Right kidney (tissue), 1 donor: ENCODE results near the gene ATG101.
"Not testable (repeated sequence)": the region's sequence is repeated elsewhere in the genome, so short reads cannot be mapped to it uniquely, and the experiment has no call there.

ENCODE experiments used
- DNase-seq: peaks from one replicate; pipeline ENCODE4 v3.0.0-alpha.2; 2016

Gene ATG101

DNA sequence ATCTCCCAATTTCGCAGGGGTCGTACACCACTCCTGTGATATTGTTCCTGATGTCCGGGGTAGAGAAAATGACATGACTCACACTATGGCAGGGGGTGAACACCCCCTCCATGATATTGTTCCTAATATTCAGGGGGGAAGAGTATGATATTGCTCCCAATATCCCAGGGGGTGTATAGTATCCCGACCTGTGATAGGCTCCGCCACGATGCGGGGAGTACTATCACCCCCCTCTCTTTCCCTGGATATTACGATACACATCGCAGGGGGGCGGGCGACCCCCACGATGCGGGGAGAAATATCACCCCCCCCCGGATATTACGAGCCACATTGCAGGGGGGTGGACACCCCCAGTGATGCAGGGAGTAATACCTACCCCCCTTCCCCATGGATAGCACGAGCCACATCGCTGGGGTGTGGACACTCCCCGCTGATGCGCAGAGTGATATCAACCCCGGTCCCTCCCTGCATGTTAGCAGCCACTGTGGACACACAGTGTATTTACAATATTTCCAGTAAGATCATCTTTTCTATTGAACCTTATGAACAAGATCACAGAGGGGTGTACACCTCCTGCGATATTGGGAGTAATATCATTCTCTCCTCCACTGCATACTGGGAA lies 27.4 kb downstream of the ATG101 start:
- no peak for DNase-seq

DNA sequence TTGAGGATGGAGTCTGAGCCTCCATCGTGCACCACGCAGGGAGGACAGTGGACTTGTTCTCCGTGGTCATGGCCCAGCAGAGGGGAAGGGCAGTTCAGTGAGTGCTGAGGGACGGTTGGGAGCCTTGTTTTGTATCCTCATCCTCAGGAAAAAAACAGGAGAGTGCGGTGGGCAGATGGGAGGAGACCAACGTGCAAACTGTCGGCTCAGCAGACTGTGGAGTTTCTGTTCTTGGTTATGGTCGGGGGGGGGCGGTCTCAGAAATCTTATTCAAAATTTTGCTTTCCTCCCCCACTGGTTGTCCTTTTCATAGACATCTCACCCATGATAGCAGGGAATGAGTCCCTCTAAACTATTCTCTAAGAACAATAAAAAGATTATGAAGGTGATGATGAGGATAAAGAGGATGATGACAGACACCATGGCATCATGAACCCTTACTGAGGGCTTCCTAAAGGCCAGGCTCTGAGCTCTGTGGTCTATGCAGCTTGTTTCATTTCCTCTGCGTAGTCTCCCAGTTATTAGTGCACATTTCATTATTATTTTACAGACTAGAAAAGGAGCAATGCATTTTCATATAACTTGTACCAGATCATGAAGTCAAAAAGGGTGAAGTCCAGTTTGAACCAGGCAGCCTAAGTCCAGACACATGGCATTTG lies 34.8 kb downstream of the ATG101 start:
- DNase-seq: not testable (repeated sequence)

GRCh38 chr12:52116222-52117125 lies 46.7 kb downstream of the ATG101 start:
- DNase-seq: not testable (repeated sequence)

DNA sequence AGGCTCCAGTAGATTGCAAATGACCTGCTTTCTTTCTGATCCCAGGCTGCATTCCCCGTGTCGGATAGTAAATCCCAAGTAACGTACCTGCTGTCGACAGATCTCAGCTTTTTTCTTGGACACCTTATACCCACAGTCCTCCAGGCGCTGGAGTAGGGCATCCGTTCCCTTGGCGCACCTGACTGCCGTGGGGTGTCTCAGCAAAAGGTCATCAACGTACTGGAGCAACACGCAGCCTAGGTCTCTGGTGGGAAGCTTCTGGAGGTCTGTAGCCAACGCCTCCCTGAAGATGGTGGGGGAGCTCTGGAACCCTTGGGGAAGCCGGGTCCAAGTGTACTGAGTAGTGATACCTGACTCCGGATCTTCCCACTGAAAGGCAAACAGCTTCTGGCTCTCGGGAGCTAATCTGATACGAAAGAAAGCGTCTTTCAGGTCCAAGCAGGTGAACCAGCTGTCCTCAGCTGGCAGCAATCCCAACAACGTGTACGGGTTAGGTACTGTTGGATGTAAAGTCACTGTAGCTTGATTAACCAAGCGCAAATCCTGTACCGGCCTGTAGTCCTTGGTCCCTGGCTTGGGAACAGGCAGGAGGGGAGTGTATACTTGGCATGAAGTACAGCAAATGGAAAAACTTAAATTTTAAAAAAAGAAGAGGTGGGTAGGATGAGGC lies 48.2 kb downstream of the ATG101 start:
- not testable (repeated sequence) for DNase-seq

- DNase-seq: no peak
Observed at GRCh38 chr12:52119398-52120254, 49.8 kb downstream of the ATG101 start.

- no peak for DNase-seq
Observed at GRCh38 chr12:52120951-52121823, 51.4 kb downstream of the ATG101 start.

- no peak for DNase-seq
Observed at GRCh38 chr12:52121824-52122539, 52.2 kb downstream of the ATG101 start.

DNA sequence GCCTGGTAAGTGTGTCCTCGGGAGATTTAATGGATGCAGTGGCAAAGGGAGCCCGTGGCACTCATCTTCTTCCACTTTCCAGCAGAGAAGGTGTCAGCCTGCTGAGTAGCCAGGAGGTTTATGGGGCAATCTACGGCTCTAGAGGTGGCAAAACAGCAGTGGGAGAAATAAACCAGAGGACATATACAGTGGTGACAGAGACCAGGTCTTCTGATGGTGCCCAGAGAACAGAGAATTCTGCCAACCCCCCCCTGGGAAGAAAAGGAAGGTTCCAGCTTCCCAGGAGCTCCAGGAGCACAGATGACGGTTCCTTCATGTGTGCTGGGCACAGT lies 52.7 kb downstream of the ATG101 start:
- DNase-seq: no peak

DNA sequence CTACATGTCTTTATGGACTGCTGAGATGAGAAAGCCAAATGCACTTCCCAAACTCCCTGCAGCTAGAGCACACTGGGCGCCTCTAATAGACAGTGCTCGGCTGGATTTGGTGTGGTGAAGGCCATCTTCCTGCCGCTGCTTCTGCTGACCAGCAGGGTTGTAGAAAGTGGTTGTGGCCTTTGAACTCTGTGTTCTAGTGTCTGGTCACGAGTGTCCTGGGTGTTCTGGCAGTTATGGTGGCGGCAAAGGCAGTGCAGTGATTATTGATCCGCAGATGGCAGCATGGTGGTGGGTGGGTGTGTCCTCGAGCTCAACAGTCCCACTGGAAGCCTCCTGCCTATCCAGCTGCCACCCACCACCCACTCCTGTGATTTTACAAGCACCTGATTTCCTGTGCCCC lies 53.1 kb downstream of the ATG101 start:
- DNase-seq: no peak

DNA sequence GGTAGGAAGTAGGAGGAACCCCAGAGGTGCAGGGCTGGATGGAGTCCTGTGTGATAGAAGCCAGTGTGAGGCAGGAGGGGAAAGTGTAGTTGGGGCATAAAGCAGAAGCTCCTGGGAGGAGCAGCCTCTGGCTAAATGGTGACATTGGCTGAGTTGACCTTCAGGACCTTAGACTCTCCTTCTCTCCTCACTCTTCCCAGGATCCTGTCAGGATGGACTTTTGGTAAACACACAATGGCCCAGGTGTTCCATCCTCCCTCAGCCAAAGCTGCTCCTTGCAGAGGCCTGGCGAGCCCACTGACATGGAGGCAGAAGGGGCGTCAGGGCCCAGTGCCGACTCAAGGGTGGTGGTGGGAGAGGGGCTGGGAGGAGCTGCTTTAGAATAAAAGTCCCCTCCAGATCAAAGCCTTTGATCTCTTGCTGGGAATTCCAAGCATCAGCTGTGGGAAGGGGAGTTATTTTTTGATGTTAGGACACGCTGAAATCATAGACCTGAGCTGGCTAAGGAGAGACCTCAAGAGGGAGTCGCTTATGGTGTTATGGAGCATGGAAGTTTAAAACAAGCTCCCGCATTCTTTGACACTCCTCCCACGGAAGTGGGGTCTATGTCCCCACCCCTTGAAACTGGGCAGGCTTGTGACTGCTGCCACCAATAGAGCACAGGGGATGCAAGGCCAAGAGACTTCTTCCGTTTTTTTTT lies 53.9 kb downstream of the ATG101 start:
- no peak for DNase-seq

GRCh38 chr12:52125476-52125900 lies 55.7 kb downstream of the ATG101 start:
- no peak for DNase-seq

GRCh38 chr12:52126050-52126604 lies 56.3 kb downstream of the ATG101 start:
- DNase-seq: no peak
